GM18861 (cell line): Measurements from ENCODE around the gene ASTE1.
"Not testable (repeated sequence)": the region's sequence is repeated elsewhere in the genome, so short reads cannot be mapped to it uniquely, and the experiment has no call there.

ENCODE experiments used
- ATAC-seq: cut with Tn5 transposase; IDR thresholded peaks from one replicate; pipeline ENCODE4 v1.9.1; 2021; ENCODE audit not compliant: unreplicated experiment

Gene ASTE1

DNA sequence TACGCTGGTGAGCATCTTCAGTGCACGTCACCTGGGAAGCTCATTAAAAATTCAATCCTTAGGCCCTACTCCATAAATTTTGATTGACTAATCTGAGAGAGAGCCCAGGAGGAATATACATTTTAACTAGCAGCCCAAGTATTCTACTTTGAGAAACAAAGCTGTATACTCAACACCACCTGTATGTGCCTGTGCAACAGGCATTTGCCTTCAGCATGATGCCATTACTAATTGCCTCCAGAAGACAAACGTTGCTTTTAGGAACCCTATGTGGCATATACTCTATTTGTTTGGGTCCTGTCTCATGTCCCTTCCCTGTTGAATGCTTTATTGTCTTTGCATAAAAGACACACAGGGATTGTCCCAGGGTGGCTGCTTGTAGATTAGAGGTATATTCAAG, 7.7 kb downstream of the ASTE1 start:
- ATAC-seq = no peak

DNA sequence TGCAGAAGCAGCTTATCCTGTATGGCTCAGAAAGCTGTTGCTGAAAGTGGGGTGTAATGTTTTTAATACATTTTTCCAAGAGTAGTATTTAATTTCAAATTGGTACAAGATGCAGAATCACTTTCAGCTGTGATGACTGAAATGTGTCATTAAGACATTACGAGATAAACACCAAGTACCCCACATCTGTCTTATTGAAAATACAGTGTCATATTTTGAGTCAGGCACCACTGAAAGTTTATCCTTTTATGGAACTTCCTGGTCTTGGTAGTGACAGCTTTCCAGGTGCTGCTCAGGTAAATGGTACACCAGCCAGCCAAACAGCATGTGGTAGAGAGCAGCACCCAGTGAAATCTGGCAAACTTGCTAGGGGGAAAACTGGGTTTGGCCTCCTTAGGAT, 16.9 kb downstream of the ASTE1 start:
- no peak for ATAC-seq

GRCh38 chr3:131008326-131008725, 18.3 kb downstream of the ASTE1 start:
- ATAC-seq = no peak

GRCh38 chr3:131007782-131008181, 18.8 kb downstream of the ASTE1 start:
- ATAC-seq = no peak

DNA sequence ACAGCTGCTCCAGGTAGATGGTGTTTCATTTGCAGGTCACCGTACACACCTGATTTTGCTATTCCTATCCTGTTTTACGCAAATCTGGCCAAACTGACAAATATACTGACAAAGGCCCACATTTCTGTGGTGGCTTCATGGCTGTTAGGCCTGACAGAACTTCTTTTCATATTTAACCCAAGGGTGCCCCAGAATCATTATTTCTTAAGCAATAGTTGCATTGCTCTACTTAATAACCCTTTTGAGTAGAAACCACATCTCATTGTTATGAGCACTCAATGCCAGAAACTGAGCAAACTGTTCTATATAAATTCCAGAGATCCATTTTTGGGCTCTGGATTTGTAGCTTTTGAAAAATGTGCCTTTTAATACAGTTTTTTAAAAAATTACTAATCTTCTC, 19.4 kb downstream of the ASTE1 start:
- no peak for ATAC-seq

- no peak for ATAC-seq
Observed at GRCh38 chr3:131004603-131005002, 22.0 kb downstream of the ASTE1 start.

DNA sequence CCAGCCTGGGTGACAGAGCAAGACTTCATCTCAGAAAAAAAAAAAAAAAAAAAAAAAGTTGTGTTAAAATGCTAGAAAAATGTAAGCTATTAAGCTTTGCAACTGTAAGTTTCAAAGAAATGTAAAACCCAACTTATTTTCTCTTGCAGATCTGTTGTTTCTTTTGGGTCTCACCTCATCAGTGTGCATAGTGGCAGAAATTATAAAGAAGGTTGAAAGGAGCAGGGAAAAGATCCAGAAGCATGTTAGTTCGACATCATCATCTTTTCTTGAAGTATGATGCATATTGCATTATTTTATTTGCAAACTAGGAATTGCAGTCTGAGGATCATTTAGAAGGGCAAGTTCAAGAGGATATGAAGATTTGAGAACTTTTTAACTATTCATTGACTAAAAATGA, 25.6 kb downstream of the ASTE1 start:
- no peak for ATAC-seq

DNA sequence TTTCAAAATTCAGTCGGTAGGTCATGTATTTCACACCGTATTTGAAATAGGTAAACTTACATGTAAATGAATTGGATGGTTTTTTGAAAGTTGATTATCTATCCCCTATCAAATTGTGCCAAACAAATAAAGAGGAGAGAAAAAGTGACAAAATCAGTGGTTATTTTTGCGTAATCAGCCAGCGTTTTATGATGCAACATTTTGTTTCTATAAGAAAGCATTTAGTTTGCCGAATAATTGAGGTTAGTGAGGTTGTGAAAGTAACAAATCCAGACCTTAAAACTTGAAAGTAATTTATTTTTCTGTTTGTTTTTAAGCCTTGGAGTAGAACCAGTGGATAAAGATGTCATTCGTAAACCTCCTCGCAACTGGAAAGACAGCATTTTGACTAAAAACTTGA, 29.3 kb downstream of the ASTE1 start:
- no peak for ATAC-seq

GRCh38 chr3:130992344-130992743, 34.3 kb downstream of the ASTE1 start:
- no peak for ATAC-seq

- ATAC-seq = no peak
Observed at GRCh38 chr3:130991126-130991525, 35.5 kb downstream of the ASTE1 start.

GRCh38 chr3:130990282-130990681, 36.3 kb downstream of the ASTE1 start:
- ATAC-seq = no peak

DNA sequence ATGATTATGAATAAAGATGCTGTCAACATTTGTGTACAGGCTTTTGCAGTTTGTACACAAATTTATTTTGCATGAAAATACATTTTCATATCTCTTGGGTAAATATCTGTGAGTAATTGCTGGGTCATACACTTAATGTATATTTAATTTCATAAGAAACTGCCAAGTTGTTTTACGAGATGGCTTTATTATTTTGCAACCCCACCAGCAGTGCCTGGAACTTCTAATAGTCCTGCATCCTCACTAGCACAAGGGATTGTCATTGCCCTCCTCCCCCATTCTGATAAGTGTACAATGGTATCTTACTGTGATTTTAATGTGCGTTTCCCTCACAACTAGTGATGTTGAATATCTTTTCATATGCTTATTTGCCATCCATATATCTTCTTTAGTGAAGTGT, 45.2 kb downstream of the ASTE1 start:
- ATAC-seq = no peak

GRCh38 chr3:130979117-130979516, 47.5 kb downstream of the ASTE1 start:
- ATAC-seq = no peak

GRCh38 chr3:130976706-130977105, 49.9 kb downstream of the ASTE1 start:
- no peak for ATAC-seq

DNA sequence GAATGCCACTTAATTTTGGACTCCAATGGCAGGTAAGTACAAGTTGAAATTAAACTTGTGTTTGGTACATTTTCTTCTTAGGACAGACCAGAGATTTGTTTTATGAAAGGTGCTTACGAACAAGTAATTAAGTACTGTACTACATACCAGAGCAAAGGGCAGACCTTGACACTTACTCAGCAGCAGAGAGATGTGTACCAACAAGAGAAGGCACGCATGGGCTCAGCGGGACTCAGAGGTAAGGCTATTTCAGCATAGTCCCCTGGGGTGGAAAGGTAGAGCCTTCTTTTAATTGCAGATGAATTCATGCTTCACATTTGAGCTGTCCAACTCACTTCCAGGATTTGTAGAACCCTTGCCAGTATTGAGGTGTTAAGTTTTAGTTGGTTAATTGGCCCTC, 51.4 kb downstream of the ASTE1 start:
- no peak for ATAC-seq

DNA sequence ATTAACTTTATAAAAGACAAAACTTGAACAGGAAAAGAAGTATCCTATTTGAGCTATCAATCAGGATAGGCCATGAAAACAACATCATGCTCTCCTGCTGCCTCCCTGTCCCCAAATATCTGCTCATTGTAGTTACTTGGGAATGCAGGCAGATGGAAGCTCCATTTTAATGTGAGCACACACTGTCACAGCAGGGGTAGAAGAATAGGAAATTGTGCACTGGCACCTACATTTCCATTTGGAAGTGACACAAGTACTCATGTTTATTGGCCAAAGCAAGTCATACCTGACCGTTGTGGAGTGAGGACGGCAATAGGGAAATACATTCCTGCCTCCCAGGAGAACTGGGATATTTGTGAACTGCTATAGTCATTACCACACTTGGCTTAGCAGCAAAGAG, 52.4 kb downstream of the ASTE1 start:
- no peak for ATAC-seq

- ATAC-seq = no peak
Observed at GRCh38 chr3:130973406-130973805, 53.2 kb downstream of the ASTE1 start.

DNA sequence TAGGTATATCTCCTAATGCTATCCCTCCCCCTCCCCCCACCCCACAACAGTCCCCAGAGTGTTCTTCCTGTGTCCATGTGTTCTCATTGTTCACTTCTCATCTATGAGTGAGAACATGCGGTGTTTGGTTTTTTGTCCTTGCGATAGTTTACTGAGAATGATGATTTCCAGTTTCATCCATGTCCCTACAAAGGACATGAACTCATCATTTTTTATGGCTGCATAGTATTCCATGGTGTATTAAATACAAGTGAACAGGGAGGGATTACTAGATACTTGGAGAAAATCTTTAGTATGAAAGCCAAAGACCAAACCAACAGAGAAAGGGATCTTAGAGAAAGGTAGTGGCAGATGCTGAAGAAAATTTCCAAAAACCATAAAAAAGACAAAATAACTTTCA, 54.0 kb downstream of the ASTE1 start:
- ATAC-seq = not testable (repeated sequence)

- ATAC-seq = no peak
Observed at GRCh38 chr3:130971208-130971607, 55.4 kb downstream of the ASTE1 start.

DNA sequence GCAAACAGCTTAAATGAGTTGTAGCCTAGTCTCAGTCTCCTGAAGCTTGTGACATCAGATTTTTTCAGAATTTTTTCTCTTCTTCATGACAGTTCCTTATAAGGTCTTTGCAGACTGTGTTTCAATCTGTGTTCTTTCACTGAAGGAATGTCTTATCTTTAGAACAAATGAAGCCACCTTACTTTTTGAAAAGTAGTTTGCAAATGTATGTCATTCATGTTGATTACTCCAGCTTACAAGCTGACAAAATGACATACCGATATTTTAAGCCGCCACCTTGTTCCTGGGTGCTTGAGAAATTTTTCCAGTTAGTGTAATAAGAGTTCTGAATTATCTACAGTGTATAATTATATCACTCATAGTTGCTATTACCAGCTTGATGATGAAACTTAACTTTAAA, 57.0 kb downstream of the ASTE1 start:
- ATAC-seq = no peak

DNA sequence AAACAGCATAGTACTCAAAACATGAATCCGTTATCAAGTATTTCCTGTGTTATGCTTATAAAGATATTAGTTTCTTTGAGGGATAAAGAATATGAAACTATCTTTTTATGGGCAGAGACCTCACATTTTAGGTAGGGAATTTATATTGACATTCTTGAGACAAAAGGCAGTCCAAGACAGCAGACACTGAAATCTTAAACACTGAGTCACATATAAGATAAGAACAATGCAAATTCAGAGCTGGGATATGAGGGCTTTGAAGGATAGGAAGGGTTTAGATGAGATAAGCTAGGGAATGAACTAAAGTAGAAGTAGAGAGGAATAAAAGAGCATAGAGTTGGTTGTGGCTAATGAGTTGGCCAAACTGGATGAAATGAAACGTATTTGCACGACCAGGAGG, 58.4 kb downstream of the ASTE1 start:
- ATAC-seq = no peak

- no peak for ATAC-seq
Observed at GRCh38 chr3:130967281-130967680, 59.3 kb downstream of the ASTE1 start.

- no peak for ATAC-seq
Observed at GRCh38 chr3:130963878-130964277, 62.7 kb downstream of the ASTE1 start.
